ENCODE results near the gene PCDHGA1.

PCDHGA1 gene

DNA sequence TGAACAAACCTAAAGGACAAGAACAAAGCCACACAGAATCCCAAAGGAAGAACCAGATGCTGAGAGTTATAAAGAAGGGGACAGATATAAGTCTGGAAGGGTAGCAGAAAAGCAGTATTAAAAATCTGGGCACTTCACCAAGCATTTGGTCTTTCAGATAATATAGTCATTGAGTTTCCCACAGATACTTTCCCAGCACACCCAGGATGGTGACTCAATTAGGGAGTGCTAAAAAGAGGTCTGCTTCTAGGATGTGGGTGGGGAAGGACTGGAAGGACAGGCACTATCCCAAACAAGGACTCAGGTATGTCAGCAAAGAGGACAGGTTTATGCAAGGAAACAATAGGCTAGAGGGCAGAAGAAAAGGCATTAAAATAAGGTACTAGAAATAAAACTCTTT lies 229.1 kb downstream of the PCDHGA1 start:
- TF ChIP-seq, protein P1, sequence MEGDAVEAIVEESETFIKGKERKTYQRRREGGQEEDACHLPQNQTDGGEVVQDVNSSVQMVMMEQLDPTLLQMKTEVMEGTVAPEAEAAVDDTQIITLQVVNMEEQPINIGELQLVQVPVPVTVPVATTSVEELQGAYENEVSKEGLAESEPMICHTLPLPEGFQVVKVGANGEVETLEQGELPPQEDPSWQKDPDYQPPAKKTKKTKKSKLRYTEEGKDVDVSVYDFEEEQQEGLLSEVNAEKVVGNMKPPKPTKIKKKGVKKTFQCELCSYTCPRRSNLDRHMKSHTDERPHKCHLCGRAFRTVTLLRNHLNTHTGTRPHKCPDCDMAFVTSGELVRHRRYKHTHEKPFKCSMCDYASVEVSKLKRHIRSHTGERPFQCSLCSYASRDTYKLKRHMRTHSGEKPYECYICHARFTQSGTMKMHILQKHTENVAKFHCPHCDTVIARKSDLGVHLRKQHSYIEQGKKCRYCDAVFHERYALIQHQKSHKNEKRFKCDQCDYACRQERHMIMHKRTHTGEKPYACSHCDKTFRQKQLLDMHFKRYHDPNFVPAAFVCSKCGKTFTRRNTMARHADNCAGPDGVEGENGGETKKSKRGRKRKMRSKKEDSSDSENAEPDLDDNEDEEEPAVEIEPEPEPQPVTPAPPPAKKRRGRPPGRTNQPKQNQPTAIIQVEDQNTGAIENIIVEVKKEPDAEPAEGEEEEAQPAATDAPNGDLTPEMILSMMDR (IDR thresholded peaks at IDR 0.05; ENCODE audit: low read depth, low read length): no peak
- H3K27me3 ChIP-seq: no peaks in the 10 kb centered on the region
- no peak for DNase-seq
- no peak overlapping the region for H3K4me3 ChIP-seq (ENCODE audit: low read depth, low read length)
- H3K36me3 ChIP-seq: peaks cover 19% of the 10 kb centered on the region
- peaks cover 16% of the 10 kb centered on the region for H3K4me1 ChIP-seq
- H3K9me3 ChIP-seq: no peaks in the 10 kb centered on the region

DNA sequence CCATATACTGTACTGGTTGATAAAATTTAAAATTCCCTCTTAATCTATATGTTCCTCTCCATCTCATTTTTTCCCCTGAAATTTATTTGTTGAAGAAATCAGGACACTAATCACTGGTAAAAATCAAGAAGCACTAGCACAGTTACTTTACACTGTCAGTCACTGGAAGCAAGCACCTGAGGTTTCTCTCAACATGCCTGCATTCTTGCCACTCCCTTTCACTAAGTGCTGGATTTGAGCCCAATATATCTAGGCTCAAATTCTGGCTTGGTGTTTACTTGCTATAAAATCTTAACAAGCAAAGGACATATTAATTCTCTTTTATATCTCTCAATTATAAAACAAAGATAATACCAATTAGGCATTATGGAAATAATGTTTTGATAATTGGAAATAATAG lies 229.8 kb downstream of the PCDHGA1 start:
- H3K36me3 ChIP-seq: peaks cover 24% of the 10 kb centered on the region
- no peak for DNase-seq
- H3K9me3 ChIP-seq: no peaks in the 10 kb centered on the region
- peak overlapping the region; percentile 40 for H3K4me3 ChIP-seq (ENCODE audit: low read depth, low read length)
- peaks cover 18% of the 10 kb centered on the region for H3K4me1 ChIP-seq
- no peaks in the 10 kb centered on the region for H3K27me3 ChIP-seq
- TF ChIP-seq, protein P1 (IDR thresholded peaks at IDR 0.05; ENCODE audit: low read depth, low read length): no peak

DNA sequence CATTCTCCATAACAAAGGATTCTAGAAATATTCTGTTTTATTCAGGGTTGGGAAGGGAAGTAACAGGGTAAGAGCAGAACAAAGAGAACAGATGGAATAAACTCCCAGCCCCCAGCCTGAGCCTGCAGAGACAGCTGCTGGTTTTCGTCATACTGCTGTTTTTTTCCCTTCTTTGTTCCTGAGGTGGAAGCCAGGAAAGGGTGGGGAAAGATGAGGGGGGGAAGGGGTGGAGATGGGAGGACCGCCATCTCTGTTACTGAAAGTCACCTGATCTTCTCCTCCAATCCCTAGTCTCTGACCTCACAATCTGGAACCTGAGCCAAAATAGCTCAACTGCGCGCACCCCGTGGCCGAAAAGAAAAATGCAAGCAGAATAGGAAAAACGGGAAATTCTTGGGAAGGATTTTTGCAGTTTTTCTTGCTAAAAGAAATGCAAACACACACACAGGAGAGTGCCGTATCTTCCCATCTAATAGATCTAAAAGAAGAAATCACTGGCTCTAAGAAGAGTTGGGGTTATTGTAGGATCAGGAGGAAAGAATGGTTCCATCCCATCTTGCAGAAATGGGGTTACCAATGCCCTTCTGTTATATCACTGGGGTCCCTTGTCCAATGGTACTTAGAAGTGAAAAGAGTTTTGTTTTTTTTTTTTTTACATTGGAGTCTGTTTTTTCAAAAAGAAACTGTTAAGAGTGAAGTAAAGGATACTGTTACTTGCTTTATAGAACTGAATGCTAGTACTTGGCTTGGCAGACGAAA lies 230.6 kb downstream of the PCDHGA1 start:
- peaks cover 24% of the 10 kb centered on the region for H3K36me3 ChIP-seq
- TF ChIP-seq, protein P1 (IDR thresholded peaks at IDR 0.05; ENCODE audit: low read depth, low read length): peak; percentile 96
- H3K4me3 ChIP-seq (ENCODE audit: low read depth, low read length): peak overlapping the region; percentile 40
- peaks cover 18% of the 10 kb centered on the region for H3K4me1 ChIP-seq
- peak; percentile 92 for DNase-seq
- no peaks in the 10 kb centered on the region for H3K27me3 ChIP-seq
- H3K9me3 ChIP-seq: no peaks in the 10 kb centered on the region
